Lower lobe of right lung (tissue), 2 donors: ENCODE data around the gene DOCK10. TPM values are rescaled to one million over a fixed set of nuclear protein-coding genes. Genes with fewer than 3 reads are reported as not detected.

Experiments
- ATAC-seq, 2 donors: fragments of 200-7000 bp; cut with Tn5 transposase; one replicate each; pipeline ENCODE4 v1.9.1; 2020 to 2022; ENCODE audit warnings: mild to moderate bottlenecking in 2 of 2, moderate library complexity in 2 of 2
- DNase-seq: peaks from one replicate; pipeline ENCODE4 v3.0.0-alpha.2; 2020
- H3K27ac ChIP-seq: fragments of 200-600 bp; one replicate; pipeline ENCODE4 v1.8.0; 2022
- H3K27me3 ChIP-seq: fragments of 200-600 bp; one replicate; pipeline ENCODE4 v1.8.0; 2022; ENCODE audit warnings: low read depth
- H3K36me3 ChIP-seq: fragments of 200-600 bp; one replicate; pipeline ENCODE4 v1.8.0; 2022; ENCODE audit warnings: mild to moderate bottlenecking
- H3K4me1 ChIP-seq: fragments of 200-600 bp; one replicate; pipeline ENCODE4 v1.8.0; 2022
- H3K4me3 ChIP-seq: fragments of 200-600 bp; one replicate; pipeline ENCODE4 v1.8.0; 2022; ENCODE audit warnings: mild to moderate bottlenecking
- H3K9me3 ChIP-seq: fragments of 200-600 bp; one replicate; pipeline ENCODE4 v1.8.0; 2022
- CTCF ChIP-seq: fragments of 200-600 bp; IDR thresholded peaks from one replicate; pipeline ENCODE4 v1.8.0; 2022; ENCODE audit warnings: antibody characterized with exemption, mild to moderate bottlenecking
- intact Hi-C: fragments of 100-400 bp; cut with DNase I; formaldehyde crosslinking; loops from one replicate; pipeline ENCODE4 v1.11.0; 2022
- total RNA-seq: library from RNA; stranded (reverse); fragmentation: NEBNext Ultra II Directional; extraction: Animal tissue kit (Norgen Biotek cat#: 25700); gene quantifications from one replicate; pipeline ENCODE4 v1.2.1, GENCODE V29; 2021
- donor health status: DM: no; HTN: yes; CAD: no; lungs with severe emphysema.

DOCK10 gene
- total RNA-seq, 1 donor from 2014 or later = 52.3 TPM

- Histone ChIP-seq H3K4me3 (no peak overlapping the region), H3K27me3 (no peaks in the 10 kb centered on the region), H3K4me1 (no peaks in the 10 kb centered on the region), H3K27ac (no peak overlapping the region), H3K36me3 (no peaks in the 10 kb centered on the region), H3K9me3 (no peaks in the 10 kb centered on the region)
- no peak for DNase-seq
- ATAC-seq = no peak
- TF ChIP-seq CTCF = no peak
- intact Hi-C loops = no loop called here
These were observed 35.5 kb downstream of the DOCK10 start for GRCh38 chr2:225006730-225007129.

GRCh38 chr2:225004597-225004996 lies 37.7 kb downstream of the DOCK10 start:
- DNase-seq (no peak), ATAC-seq (no peak)
- no peak overlapping the region for H3K4me3 ChIP-seq
- H3K27me3 ChIP-seq = no peaks in the 10 kb centered on the region
- no peaks in the 10 kb centered on the region for H3K9me3 ChIP-seq
- TF ChIP-seq CTCF = no peak
- no peaks in the 10 kb centered on the region for H3K36me3 ChIP-seq
- intact Hi-C loops = no loop called here
- peaks cover 4% of the 10 kb centered on the region for H3K4me1 ChIP-seq
- H3K27ac ChIP-seq = no peak overlapping the region

GRCh38 chr2:225002656-225003045 lies 39.6 kb downstream of the DOCK10 start:
- ATAC-seq (no peak), DNase-seq (no peak)
- Histone ChIP-seq H3K36me3 (no peaks in the 10 kb centered on the region), H3K4me3 (no peak overlapping the region), H3K27ac (no peak overlapping the region), H3K9me3 (no peaks in the 10 kb centered on the region), H3K27me3 (no peaks in the 10 kb centered on the region), H3K4me1 (peaks cover 4% of the 10 kb centered on the region)
- no peak for TF ChIP-seq CTCF
- intact Hi-C loops = no loop called here

- TF ChIP-seq CTCF = peak; percentile 72
- Histone ChIP-seq H3K4me3 (no peak overlapping the region), H3K27ac (no peak overlapping the region), H3K27me3 (no peaks in the 10 kb centered on the region), H3K9me3 (no peaks in the 10 kb centered on the region), H3K36me3 (no peaks in the 10 kb centered on the region), H3K4me1 (peaks cover 4% of the 10 kb centered on the region)
- intact Hi-C loops = no loop called here
- DNase-seq (no peak), ATAC-seq (peak; percentile 77 to 81)
These were observed 40.1 kb downstream of the DOCK10 start for GRCh38 chr2:225002039-225002655.

GRCh38 chr2:224999754-225000153 lies 42.5 kb downstream of the DOCK10 start:
- Histone ChIP-seq H3K4me3 (no peak overlapping the region), H3K27me3 (no peaks in the 10 kb centered on the region), H3K27ac (no peak overlapping the region), H3K4me1 (peaks cover 4% of the 10 kb centered on the region), H3K36me3 (no peaks in the 10 kb centered on the region), H3K9me3 (no peaks in the 10 kb centered on the region)
- TF ChIP-seq CTCF = no peak
- no peak for ATAC-seq
- no peak for DNase-seq
- intact Hi-C loops = no loop called here
